H1 (cell line): ENCODE results near the gene HSH2D. TPM values are rescaled to one million over a fixed set of nuclear protein-coding genes. Genes with fewer than 3 reads are reported as not detected.

Experiments used
- CTCF ChIA-PET: fragments of 300-600 bp; sonication (Branson Sonifier 250); formaldehyde crosslinking; loops from one replicate; lab custom pipeline; 2021; ENCODE audit not compliant: partially characterized antibody; lab: Charles Lee
- POLR2A ChIA-PET: fragments of 300-600 bp; sonication (Branson Sonifier 250); formaldehyde crosslinking; loops from one replicate; lab custom pipeline; 2021; ENCODE audit warnings: inconsistent platforms; ENCODE audit not compliant: partially characterized antibody; lab: Charles Lee
- DNase-seq, 2 experiments: peaks; one replicate each; pipeline versions ENCODE4 v3.0.0 to v3.0.0-alpha.2; 2010 to 2022; ENCODE audit warnings: low spot score in 2 of 2, low read depth in 1 of 2, mixed read lengths in 1 of 2
- FAIRE-seq: peaks from 2 replicates; lab custom pipeline; 2011; peaks lifted over from hg19 to GRCh38; lab: Jason Lieb, UNC
- H2AFZ ChIP-seq: 2 replicates; pipeline ENCODE4 v1.8.1; 2012; ENCODE audit warnings: low read length, inconsistent platforms
- H2AK5ac ChIP-seq: 2 replicates; pipeline ENCODE4 v1.6.1; 2013; ENCODE audit warnings: low read depth, low read length
- H2BK120ac ChIP-seq: replicated peaks from 2 replicates; pipeline ENCODE3; 2013; ENCODE audit warnings: low read depth, low read length, inconsistent platforms
- H2BK12ac ChIP-seq: 2 replicates; pipeline ENCODE4 v1.6.1; 2013; ENCODE audit warnings: low read depth, low read length
- H2BK15ac ChIP-seq: 2 replicates; pipeline ENCODE4 v1.6.1; 2013; ENCODE audit warnings: low read length
- H2BK20ac ChIP-seq: 2 replicates; pipeline ENCODE4 v1.6.1; 2013; ENCODE audit warnings: low read length
- H2BK5ac ChIP-seq: 2 replicates; pipeline ENCODE4 v1.6.1; 2013; ENCODE audit warnings: low read depth, low read length
- H3K14ac ChIP-seq: 2 replicates; pipeline ENCODE4 v1.6.1; 2013; ENCODE audit warnings: inconsistent platforms; ENCODE audit not compliant: insufficient read length
- H3K18ac ChIP-seq: 2 replicates; pipeline ENCODE4 v1.6.1; 2013; ENCODE audit warnings: low read length; ENCODE audit errors: extremely low read depth
- H3K23ac ChIP-seq: 2 replicates; pipeline ENCODE4 v1.6.1; 2013; ENCODE audit warnings: inconsistent platforms; ENCODE audit not compliant: insufficient read length
- H3K23me2 ChIP-seq: 2 replicates; pipeline ENCODE4 v1.6.1; 2013; ENCODE audit warnings: low read depth, low read length
- H3K27ac ChIP-seq: 2 replicates; pipeline ENCODE4 v1.6.1; 2011; ENCODE audit warnings: low read depth, low read length, inconsistent platforms
- H3K27me3 ChIP-seq, 4 experiments: replicated peaks in 1 of 4; 1 replicate in 1 of 4; 2 replicates in 3 of 4; pipeline versions ENCODE4 v1.6.1 to v1.8.1; 2011 to 2013; ENCODE audit warnings: low read length in 3 of 4, mild to moderate bottlenecking in 3 of 4, inconsistent platforms in 2 of 4, mixed read lengths in 2 of 4, moderate library complexity in 1 of 4; ENCODE audit not compliant: control insufficient read depth in 3 of 4, insufficient read depth in 3 of 4; ENCODE audit errors: extremely low read depth in 1 of 4
- H3K36me3 ChIP-seq, 4 experiments: 2 replicates each; pipeline versions ENCODE4 v1.6.1 to v1.8.1; 2011 to 2013; ENCODE audit warnings: mild to moderate bottlenecking in 4 of 4, low read length in 3 of 4, moderate library complexity in 2 of 4, control low read depth in 1 of 4, inconsistent platforms in 1 of 4; ENCODE audit not compliant: insufficient read depth in 4 of 4, control insufficient read depth in 2 of 4
- H3K4ac ChIP-seq: replicated peaks from 2 replicates; pipeline ENCODE3; 2013; ENCODE audit warnings: low read length, low read depth, mixed read lengths, inconsistent platforms; ENCODE audit not compliant: insufficient read length
- H3K4me1 ChIP-seq, 4 experiments: replicated peaks in 1 of 4; 1 replicate in 1 of 4; 2 replicates in 3 of 4; pipeline versions ENCODE4 v1.6.1 to v1.8.1; 2011 to 2013; ENCODE audit warnings: low read length in 3 of 4, inconsistent platforms in 2 of 4, mixed read lengths in 1 of 4; ENCODE audit not compliant: insufficient read depth in 4 of 4, control insufficient read depth in 3 of 4
- H3K4me2 ChIP-seq, 2 experiments: 2 replicates each; pipeline versions ENCODE4 v1.6.1 to v1.8.1; 2011 to 2013; ENCODE audit warnings: low read depth in 2 of 2, low read length in 2 of 2, control low read depth in 1 of 2, inconsistent platforms in 1 of 2, mild to moderate bottlenecking in 1 of 2; ENCODE audit not compliant: insufficient read depth in 1 of 2
- H3K4me3 ChIP-seq, 4 experiments: fragments of 200-600, 300-600 bp in 1 of 4; sonication (generic), shearing (Covaris generic), sonication (Bioruptor Twin) in 1 of 4; 2 replicates each; pipeline versions ENCODE4 v1.5.1 to v1.8.1; 2011 to 2016; ENCODE audit warnings: low read length in 4 of 4, low read depth in 3 of 4, control low read depth in 2 of 4, inconsistent platforms in 2 of 4, mild to moderate bottlenecking in 2 of 4, mixed read lengths in 1 of 4, moderate library complexity in 1 of 4; ENCODE audit not compliant: insufficient read depth in 2 of 4; ENCODE audit errors: extremely low read depth in 1 of 4
- H3K56ac ChIP-seq: replicated peaks from 2 replicates; pipeline ENCODE3; 2013; ENCODE audit warnings: low read depth, mild to moderate bottlenecking, mixed read lengths, low read length, inconsistent platforms; ENCODE audit not compliant: insufficient read length
- H3K79me1 ChIP-seq: 2 replicates; pipeline ENCODE4 v1.6.1; 2013; ENCODE audit warnings: low read depth, low read length, control low read depth
- H3K79me2 ChIP-seq, 2 experiments: 2 replicates each; pipeline versions ENCODE4 v1.6.1 to v1.8.1; 2012 to 2013; ENCODE audit warnings: low read length in 2 of 2, mild to moderate bottlenecking in 2 of 2, inconsistent platforms in 1 of 2; ENCODE audit not compliant: insufficient read depth in 2 of 2, control insufficient read depth in 1 of 2
- H3K9ac ChIP-seq, 4 experiments: replicated peaks in 1 of 4; 1 replicate in 1 of 4; 2 replicates in 3 of 4; pipeline versions ENCODE4 v1.6.1 to v1.8.1; 2011 to 2013; ENCODE audit warnings: low read depth in 3 of 4, low read length in 3 of 4, control low read depth in 2 of 4, mild to moderate bottlenecking in 2 of 4, moderate library complexity in 2 of 4, inconsistent platforms in 1 of 4; ENCODE audit errors: extremely low read depth in 1 of 4
- H3K9me3 ChIP-seq, 2 experiments: 2 replicates each; pipeline versions ENCODE4 v1.6.1 to v1.8.1; 2012 to 2013; ENCODE audit warnings: mild to moderate bottlenecking in 2 of 2, moderate library complexity in 2 of 2, control low read depth in 1 of 2, inconsistent platforms in 1 of 2, low read depth in 1 of 2, low read length in 1 of 2, mixed read lengths in 1 of 2; ENCODE audit not compliant: insufficient read depth in 2 of 2
- H4K20me1 ChIP-seq, 2 experiments: replicated peaks in 1 of 2; 2 replicates each; pipeline versions ENCODE3 to v1.8.1; 2011 to 2013; ENCODE audit warnings: inconsistent platforms in 2 of 2, low read length in 2 of 2, mild to moderate bottlenecking in 1 of 2; ENCODE audit not compliant: insufficient read depth in 2 of 2, control insufficient read depth in 1 of 2
- H4K5ac ChIP-seq: 2 replicates; pipeline ENCODE4 v1.6.1; 2013; ENCODE audit warnings: low read length, low read depth, mixed read lengths, inconsistent platforms; ENCODE audit not compliant: insufficient read length
- H4K8ac ChIP-seq: 2 replicates; pipeline ENCODE4 v1.8.0; 2013; ENCODE audit warnings: mild to moderate bottlenecking, moderate library complexity, low read length, inconsistent platforms; ENCODE audit not compliant: insufficient read depth; ENCODE audit errors: extremely low read depth
- H4K91ac ChIP-seq: replicated peaks from 2 replicates; pipeline ENCODE3; 2013; ENCODE audit warnings: low read length, mixed read lengths, inconsistent platforms; ENCODE audit not compliant: insufficient read length
- SRF ChIP-seq: IDR thresholded peaks from 2 replicates; pipeline ENCODE4 v1.6.1; 2011; ENCODE audit warnings: mild to moderate bottlenecking, low read depth, low read length, moderate library complexity
- WGBS, 2 experiments: shearing (Covaris generic) in 1 of 2; methylation state at CpG; one replicate each; pipeline versions ENCODE4 v1.1.6 to v1.1.7; 2013 to 2015; ENCODE audit warnings: low lambda C conversion rate in 2 of 2, mixed read lengths in 2 of 2, inconsistent platforms in 1 of 2, low coverage in 1 of 2, missing lambda C conversion rate in 1 of 2; ENCODE audit not compliant: insufficient replicate concordance in 2 of 2, insufficient coverage in 1 of 2, insufficient read length in 1 of 2; ENCODE audit errors: extremely low coverage in 1 of 2, missing lambda C conversion rate in 1 of 2; 5-methylcytosine and 5-hydroxymethylcytosine counted together
- polyA plus RNA-seq, 7 experiments: library from polyadenylated mRNA; depleted of rRNA in 3 of 7; stranded (reverse) in 5 of 7; unstranded in 2 of 7; fragments of >200 nt in 5 of 7; fragments of 200-250 nt in 2 of 7; gene quantifications; 1 replicate in 5 of 7; 2 replicates in 1 of 7; 4 replicates in 1 of 7; pipeline versions ENCODE4 v1.2.1 to v1.2.3, GENCODE V29; 2011 to 2013; ENCODE audit warnings: missing spikeins in 2 of 7, mixed read lengths in 2 of 7
- total RNA-seq: library from RNA; stranded (reverse); fragmentation: NEBNext Ultra II Directional; extraction: Animal tissue kit (Norgen Biotek cat#: 25700); gene quantifications from 2 replicates; pipeline ENCODE4 v1.2.1, GENCODE V29; 2021

HSH2D gene
- total and polyA plus RNA-seq, 2 of the 8 experiments (the other 6 are each of a cell fraction or from before 2014, with no cell fraction given): 0.67 to 1.6 TPM

DNA sequence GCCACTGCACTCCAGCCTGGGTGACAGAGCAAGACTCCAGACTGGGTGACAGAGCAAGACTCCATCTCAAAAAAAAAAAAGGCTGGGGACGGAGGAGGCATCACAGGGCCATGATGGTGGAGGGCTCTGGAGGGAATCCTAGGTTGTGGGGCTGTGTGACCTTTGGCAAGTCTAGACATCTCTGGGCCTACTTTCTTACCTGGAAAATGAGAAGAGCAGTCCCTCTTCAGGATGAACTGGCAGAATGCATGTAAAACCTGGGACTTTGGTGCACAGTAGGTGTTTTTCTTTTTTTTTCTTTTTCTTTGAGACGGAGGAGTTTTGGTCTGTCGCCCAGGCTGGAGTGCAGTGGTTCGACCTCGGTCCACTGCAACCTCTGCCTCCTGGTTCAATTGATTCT, 16.2 kb downstream of the HSH2D start:
- POLR2A ChIA-PET: no interaction called here
- 88% methylated on average over 4 of the region's 5 CpGs; no CpG with 5 or more reads in 1 of the 2 experiments for WGBS, 2 experiments
- TF ChIP-seq SRF: no peak

More for the DNA sequence above, 16.2 kb downstream of the HSH2D start:
- Histone ChIP-seq H2BK5ac (no peak overlapping the region), H3K18ac (no peak overlapping the region), H3K79me2 (no peaks in the 10 kb centered on the region), H3K9me3 (no peaks in the 10 kb centered on the region), H3K4me2 (no peak overlapping the region), H3K4me3 (no peak overlapping the region), H4K91ac (no peak overlapping the region), H3K4me1 (no peaks in the 10 kb centered on the region), H2AFZ (no peak overlapping the region), H2BK20ac (no peak overlapping the region), H4K5ac (no peak overlapping the region), H2BK12ac (no peak overlapping the region), H4K8ac (no peak overlapping the region), H2BK15ac (no peak overlapping the region), H3K56ac (no peak overlapping the region), H2BK120ac (no peak overlapping the region), H3K27me3 (no peaks in the 10 kb centered on the region), H3K36me3 (no peaks in the 10 kb centered on the region), H3K14ac (no peak overlapping the region), H3K23ac (no peak overlapping the region), H4K20me1 (no peaks in the 10 kb centered on the region), H3K23me2 (no peaks in the 10 kb centered on the region), H3K9ac (no peak overlapping the region), H3K79me1 (no peaks in the 10 kb centered on the region), H3K27ac (no peak overlapping the region), H2AK5ac (no peak overlapping the region), H3K4ac (no peak overlapping the region)
- no peak for DNase-seq
- CTCF ChIA-PET: interaction anchor here (0.7 to 0.8 kb wide), 2 partner anchors 15 to 23 kb away, joined by 3 to 4 read pairs; no protein-coding TSS in a partner anchor
- no peak for FAIRE-seq
